Ishikawa (cell line): ENCODE measurements around the gene TTC29.

Source experiments
- CEBPB ChIP-seq: IDR thresholded peaks from 2 replicates; pipeline ENCODE4 v1.6.1; 2012
- CREB1 ChIP-seq: IDR thresholded peaks from 2 replicates; pipeline ENCODE4 v1.6.1; 2012; ENCODE audit warnings: low read depth
- EGR1 ChIP-seq: IDR thresholded peaks from 2 replicates; pipeline ENCODE4 v1.6.1; 2012
- EP300 ChIP-seq: IDR thresholded peaks from 2 replicates; pipeline ENCODE4 v1.6.1; 2012; ENCODE audit warnings: borderline replicate concordance
- FOXM1 ChIP-seq: IDR thresholded peaks from 2 replicates; pipeline ENCODE4 v1.6.1; 2012; ENCODE audit warnings: low read depth, borderline replicate concordance
- NFIC ChIP-seq: IDR thresholded peaks from 2 replicates; pipeline ENCODE4 v1.6.1; 2012
- RAD21 ChIP-seq: IDR thresholded peaks from 2 replicates; pipeline ENCODE4 v1.6.1; 2012; ENCODE audit warnings: low read depth
- TAF1 ChIP-seq: IDR thresholded peaks from 2 replicates; pipeline ENCODE4 v1.6.1; 2012; ENCODE audit warnings: low read depth, mild to moderate bottlenecking
- TCF12 ChIP-seq: IDR thresholded peaks from 2 replicates; pipeline ENCODE4 v1.6.1; 2012; ENCODE audit warnings: low read depth
- TEAD4 ChIP-seq: IDR thresholded peaks from 2 replicates; pipeline ENCODE4 v1.6.1; 2012
- USF1 ChIP-seq: IDR thresholded peaks from 2 replicates; pipeline ENCODE4 v1.6.1; 2012
- YY1 ChIP-seq: IDR thresholded peaks from 2 replicates; pipeline ENCODE4 v1.6.1; 2012; ENCODE audit warnings: low read depth
- ZBTB7A ChIP-seq: IDR thresholded peaks from 2 replicates; pipeline ENCODE4 v1.6.1; 2012; ENCODE audit warnings: low read depth
- TF ChIP-seq, protein P1 (sequence below): IDR thresholded peaks from 2 replicates; pipeline ENCODE4 v1.6.1; 2012
- TF ChIP-seq, protein P2 (sequence below): IDR thresholded peaks from 2 replicates; pipeline ENCODE4 v1.6.1; 2012; ENCODE audit warnings: low read depth, mild to moderate bottlenecking

TTC29 gene

DNA sequence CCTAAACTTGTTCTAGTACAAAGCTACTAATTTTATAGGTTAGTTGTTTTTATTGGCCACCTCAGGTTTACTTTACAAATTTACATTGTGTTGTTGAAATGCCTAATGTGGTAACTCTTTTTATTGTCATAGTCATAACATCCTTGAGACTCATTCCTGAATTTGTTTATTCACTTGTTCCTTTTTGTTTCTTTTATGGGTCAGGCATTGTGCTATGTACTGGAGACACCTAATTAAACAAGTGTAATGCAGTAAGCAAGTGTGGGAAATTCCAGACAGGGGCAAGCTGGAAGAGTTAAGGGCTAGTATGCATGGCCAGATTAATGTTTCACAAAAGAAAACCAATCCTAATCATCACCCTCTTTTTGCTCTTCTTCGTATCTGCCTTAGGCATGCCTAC lies 30.5 kb upstream of the TTC29 start:
- TF ChIP-seq TCF12 (no peak), TAF1 (no peak), CREB1 (no peak), ZBTB7A (no peak), CEBPB (no peak), YY1 (no peak), RAD21 (no peak), NFIC (no peak)
- TF ChIP-seq, protein P1, sequence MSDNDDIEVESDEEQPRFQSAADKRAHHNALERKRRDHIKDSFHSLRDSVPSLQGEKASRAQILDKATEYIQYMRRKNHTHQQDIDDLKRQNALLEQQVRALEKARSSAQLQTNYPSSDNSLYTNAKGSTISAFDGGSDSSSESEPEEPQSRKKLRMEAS, result no peak

GRCh38 chr4:146975527-146975926 lies 29.9 kb upstream of the TTC29 start:
- TF ChIP-seq TEAD4 (no peak), TAF1 (no peak), CREB1 (no peak), EGR1 (no peak), USF1 (no peak), YY1 (no peak), FOXM1 (no peak), RAD21 (no peak), EP300 (no peak), CEBPB (no peak), NFIC (no peak), ZBTB7A (no peak)
- TF ChIP-seq, protein P1, result no peak
- TF ChIP-seq, protein P2, sequence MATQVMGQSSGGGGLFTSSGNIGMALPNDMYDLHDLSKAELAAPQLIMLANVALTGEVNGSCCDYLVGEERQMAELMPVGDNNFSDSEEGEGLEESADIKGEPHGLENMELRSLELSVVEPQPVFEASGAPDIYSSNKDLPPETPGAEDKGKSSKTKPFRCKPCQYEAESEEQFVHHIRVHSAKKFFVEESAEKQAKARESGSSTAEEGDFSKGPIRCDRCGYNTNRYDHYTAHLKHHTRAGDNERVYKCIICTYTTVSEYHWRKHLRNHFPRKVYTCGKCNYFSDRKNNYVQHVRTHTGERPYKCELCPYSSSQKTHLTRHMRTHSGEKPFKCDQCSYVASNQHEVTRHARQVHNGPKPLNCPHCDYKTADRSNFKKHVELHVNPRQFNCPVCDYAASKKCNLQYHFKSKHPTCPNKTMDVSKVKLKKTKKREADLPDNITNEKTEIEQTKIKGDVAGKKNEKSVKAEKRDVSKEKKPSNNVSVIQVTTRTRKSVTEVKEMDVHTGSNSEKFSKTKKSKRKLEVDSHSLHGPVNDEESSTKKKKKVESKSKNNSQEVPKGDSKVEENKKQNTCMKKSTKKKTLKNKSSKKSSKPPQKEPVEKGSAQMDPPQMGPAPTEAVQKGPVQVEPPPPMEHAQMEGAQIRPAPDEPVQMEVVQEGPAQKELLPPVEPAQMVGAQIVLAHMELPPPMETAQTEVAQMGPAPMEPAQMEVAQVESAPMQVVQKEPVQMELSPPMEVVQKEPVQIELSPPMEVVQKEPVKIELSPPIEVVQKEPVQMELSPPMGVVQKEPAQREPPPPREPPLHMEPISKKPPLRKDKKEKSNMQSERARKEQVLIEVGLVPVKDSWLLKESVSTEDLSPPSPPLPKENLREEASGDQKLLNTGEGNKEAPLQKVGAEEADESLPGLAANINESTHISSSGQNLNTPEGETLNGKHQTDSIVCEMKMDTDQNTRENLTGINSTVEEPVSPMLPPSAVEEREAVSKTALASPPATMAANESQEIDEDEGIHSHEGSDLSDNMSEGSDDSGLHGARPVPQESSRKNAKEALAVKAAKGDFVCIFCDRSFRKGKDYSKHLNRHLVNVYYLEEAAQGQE, result no peak

DNA sequence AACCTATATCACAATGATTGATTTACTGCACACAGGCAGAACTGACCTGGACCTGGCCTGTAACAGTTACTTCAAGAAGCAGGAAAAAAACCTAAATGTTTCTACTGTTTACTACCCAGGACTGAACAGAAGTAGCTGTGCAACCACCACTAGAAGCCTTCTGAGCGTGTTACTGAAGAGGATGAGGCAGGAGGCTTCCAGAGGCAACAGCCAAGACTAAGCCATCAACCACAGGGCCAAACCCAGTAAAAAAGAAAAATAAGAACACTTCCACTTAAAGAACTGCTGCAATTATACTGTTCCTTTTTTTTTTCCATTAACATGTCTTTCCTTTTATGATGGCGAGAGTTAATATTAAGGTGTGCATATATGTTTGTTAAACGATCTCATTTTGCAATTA lies 29.4 kb upstream of the TTC29 start:
- TF ChIP-seq YY1 (no peak), ZBTB7A (no peak), CEBPB (no peak)
- TF ChIP-seq, protein P2, result no peak

DNA sequence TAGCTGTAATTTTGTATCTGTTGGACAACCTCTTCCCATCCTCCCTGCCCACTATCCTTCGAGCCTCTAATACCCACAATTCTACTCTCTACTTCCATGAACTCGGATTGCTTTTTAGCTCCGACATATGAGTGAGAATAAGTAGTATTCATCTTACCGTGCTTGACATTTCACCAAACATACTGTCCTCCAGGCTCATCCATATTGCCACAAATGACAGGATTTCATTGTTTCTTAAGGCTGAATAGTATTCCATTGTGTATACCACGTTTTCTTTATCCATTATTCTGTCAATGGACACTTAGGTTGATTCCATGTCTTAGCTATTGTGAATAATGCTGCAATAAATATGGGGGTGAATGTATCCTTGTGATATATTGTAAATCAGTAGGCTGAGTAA lies 26.4 kb upstream of the TTC29 start:
- TF ChIP-seq, protein P1, result no peak
- TF ChIP-seq CEBPB (no peak), TAF1 (no peak), TEAD4 (no peak), FOXM1 (no peak), USF1 (no peak), TCF12 (no peak)

GRCh38 chr4:146969126-146969525 lies 23.5 kb upstream of the TTC29 start:
- TF ChIP-seq ZBTB7A, result no peak
- TF ChIP-seq RAD21, result no peak
- TF ChIP-seq FOXM1, result no peak
- TF ChIP-seq TAF1, result no peak
- TF ChIP-seq, protein P1, result no peak
- TF ChIP-seq YY1, result no peak
- no peak for TF ChIP-seq EGR1
- TF ChIP-seq, protein P2, result no peak
- no peak for TF ChIP-seq CREB1
- no peak for TF ChIP-seq NFIC
- no peak for TF ChIP-seq USF1
- TF ChIP-seq TEAD4, result no peak
- TF ChIP-seq EP300, result no peak
- no peak for TF ChIP-seq TCF12
- no peak for TF ChIP-seq CEBPB
